GM12878 (cell line): ENCODE data around the gene KCNS3.

Source experiments
- CEBPB ChIP-seq, 2 experiments: fragments of 150-350 bp in 1 of 2; IDR thresholded peaks; 2 replicates each; pipeline ENCODE4 v1.6.1; 2012 to 2014; ENCODE audit warnings: low read depth in 2 of 2, low read length in 2 of 2, borderline replicate concordance in 1 of 2, inconsistent platforms in 1 of 2
- CHD4 ChIP-seq: fragments of 200-600 bp; sonication (generic); IDR thresholded peaks from 2 replicates; pipeline ENCODE4 v1.6.1; 2016; ENCODE audit warnings: mild to moderate bottlenecking
- CTCF ChIP-seq, 3 experiments: IDR thresholded peaks in 2 of 3; conservative IDR thresholded peaks in 1 of 3; 2 replicates each; pipeline ENCODE4 v1.5.1; 2011; ENCODE audit warnings: low read depth in 3 of 3, low read length in 3 of 3, mild to moderate bottlenecking in 3 of 3, control low read depth in 2 of 3, moderate library complexity in 2 of 3, inconsistent platforms in 1 of 3, mixed read lengths in 1 of 3; ENCODE audit not compliant: control insufficient read depth in 2 of 3, insufficient read depth in 1 of 3; ENCODE audit errors: extremely low read depth in 1 of 3
- EP300 ChIP-seq, 2 experiments: fragments of 150-350 bp in 1 of 2; IDR thresholded peaks; 2 replicates each; pipeline ENCODE4 v1.6.1; 2011 to 2012; ENCODE audit warnings: low read depth in 2 of 2, low read length in 2 of 2, borderline replicate concordance in 1 of 2, improper control_type of control experiment in 1 of 2, inconsistent platforms in 1 of 2; ENCODE audit not compliant: control insufficient read depth in 1 of 2
- HDAC2 ChIP-seq: fragments of 200-600 bp; sonication (generic); IDR thresholded peaks from 2 replicates; pipeline ENCODE4 v1.6.1; 2017
- MAX ChIP-seq: IDR thresholded peaks from 2 replicates; pipeline ENCODE4 v1.6.1; 2012; ENCODE audit warnings: low read depth, low read length, improper control_type of control experiment
- NFYB ChIP-seq: IDR thresholded peaks from 2 replicates; pipeline ENCODE4 v1.6.1; 2011; ENCODE audit warnings: low read depth, mild to moderate bottlenecking, low read length, improper control_type of control experiment, moderate library complexity; ENCODE audit not compliant: insufficient read depth
- PAX5 ChIP-seq: IDR thresholded peaks from 2 replicates; pipeline ENCODE4 v1.6.1; 2011; ENCODE audit warnings: low read depth, low read length, borderline replicate concordance
- STAT3 ChIP-seq: IDR thresholded peaks from 2 replicates; pipeline ENCODE4 v1.6.1; 2011; ENCODE audit warnings: low read depth, low read length, improper control_type of control experiment

- TF ChIP-seq CEBPB (IDR thresholded peaks at IDR 0.05; ENCODE audit: borderline replicate concordance in 1 of 2, low read depth in 2 of 2, low read length in 2 of 2), result no peak
- TF ChIP-seq MAX, result no peak
- no peak for TF ChIP-seq EP300 (IDR thresholded peaks at IDR 0.05; ENCODE audit: borderline replicate concordance in 1 of 2, control insufficient read depth in 1 of 2, low read depth in 2 of 2, low read length in 2 of 2)
- TF ChIP-seq CTCF (IDR thresholded peaks at IDR 0.05 in 2 of 3, conservative IDR thresholded peaks at IDR 0.05 in 1 of 3; ENCODE audit: control insufficient read depth in 2 of 3, extremely low read depth in 1 of 3, insufficient read depth in 1 of 3, low read depth in 3 of 3, low read length in 3 of 3), result no peak
- TF ChIP-seq STAT3, result no peak
- no peak for TF ChIP-seq CHD4
- TF ChIP-seq NFYB, result no peak
- TF ChIP-seq PAX5, result no peak
- TF ChIP-seq HDAC2, result no peak
Measured at GRCh38 chr2:17947113-17947512, 68.6 kb downstream of the KCNS3 start.
